GM12874 (cell line): ENCODE data around the gene MCCC2.

Source experiments
- CTCF ChIP-seq: IDR thresholded peaks from 2 replicates; pipeline ENCODE4 v1.5.1; 2011; ENCODE audit warnings: low read depth, mild to moderate bottlenecking, control low read depth, low read length, moderate library complexity; ENCODE audit not compliant: insufficient read depth

The MCCC2 gene

GRCh38 chr5:71623221-71623794 lies 36.2 kb downstream of the MCCC2 start:
- no peak for TF ChIP-seq CTCF

- TF ChIP-seq CTCF = no peak
These were observed 42.8 kb downstream of the MCCC2 start for GRCh38 chr5:71629950-71630349.

GRCh38 chr5:71631070-71631469 lies 43.9 kb downstream of the MCCC2 start:
- TF ChIP-seq CTCF = no peak

GRCh38 chr5:71632168-71632567 lies 45.0 kb downstream of the MCCC2 start:
- TF ChIP-seq CTCF = no peak

GRCh38 chr5:71633255-71634155 lies 46.4 kb downstream of the MCCC2 start:
- no peak for TF ChIP-seq CTCF

GRCh38 chr5:71637133-71637532 lies 50.0 kb downstream of the MCCC2 start:
- TF ChIP-seq CTCF = no peak

GRCh38 chr5:71640408-71640807 lies 53.3 kb downstream of the MCCC2 start:
- TF ChIP-seq CTCF = no peak
